ENCODE data around the gene CCDC187.

The CCDC187 gene

DNA sequence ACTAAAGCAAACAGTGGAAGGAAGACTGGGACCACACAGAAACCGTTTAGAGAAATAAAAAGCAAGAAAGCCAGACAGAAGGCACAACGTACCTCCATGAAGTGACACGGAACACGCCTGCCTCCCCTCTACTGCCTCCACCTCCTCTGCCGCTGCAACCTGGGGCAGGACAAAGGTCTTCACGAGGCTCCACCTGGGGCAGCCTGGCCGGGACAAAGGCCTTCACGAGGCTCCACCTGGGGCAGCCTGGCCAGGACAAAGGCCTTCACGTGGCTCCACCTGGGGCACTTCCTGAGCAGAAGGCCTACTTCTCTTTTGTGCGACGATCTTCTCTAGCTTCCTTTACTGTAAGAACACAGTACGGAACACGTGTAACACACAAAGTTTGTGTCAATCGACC, 70.0 kb downstream of the CCDC187 start:
- TF ChIP-seq, protein P1, sequence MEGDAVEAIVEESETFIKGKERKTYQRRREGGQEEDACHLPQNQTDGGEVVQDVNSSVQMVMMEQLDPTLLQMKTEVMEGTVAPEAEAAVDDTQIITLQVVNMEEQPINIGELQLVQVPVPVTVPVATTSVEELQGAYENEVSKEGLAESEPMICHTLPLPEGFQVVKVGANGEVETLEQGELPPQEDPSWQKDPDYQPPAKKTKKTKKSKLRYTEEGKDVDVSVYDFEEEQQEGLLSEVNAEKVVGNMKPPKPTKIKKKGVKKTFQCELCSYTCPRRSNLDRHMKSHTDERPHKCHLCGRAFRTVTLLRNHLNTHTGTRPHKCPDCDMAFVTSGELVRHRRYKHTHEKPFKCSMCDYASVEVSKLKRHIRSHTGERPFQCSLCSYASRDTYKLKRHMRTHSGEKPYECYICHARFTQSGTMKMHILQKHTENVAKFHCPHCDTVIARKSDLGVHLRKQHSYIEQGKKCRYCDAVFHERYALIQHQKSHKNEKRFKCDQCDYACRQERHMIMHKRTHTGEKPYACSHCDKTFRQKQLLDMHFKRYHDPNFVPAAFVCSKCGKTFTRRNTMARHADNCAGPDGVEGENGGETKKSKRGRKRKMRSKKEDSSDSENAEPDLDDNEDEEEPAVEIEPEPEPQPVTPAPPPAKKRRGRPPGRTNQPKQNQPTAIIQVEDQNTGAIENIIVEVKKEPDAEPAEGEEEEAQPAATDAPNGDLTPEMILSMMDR (IDR thresholded peaks at IDR 0.05; ENCODE audit: borderline replicate concordance, extremely low read depth, low read length, poor library complexity, severe bottlenecking): no peak
- no peak for TF ChIP-seq EZH2 (IDR thresholded peaks at IDR 0.05; ENCODE audit: borderline replicate concordance, low read depth, low read length, severe bottlenecking)
- ATAC-seq (ENCODE audit: insufficient read depth, low read depth): no peak
- Histone ChIP-seq H3K9me3 (ENCODE audit: insufficient read depth, low read length, severe bottlenecking) (no peaks in the 10 kb centered on the region), H3K4me2 (ENCODE audit: insufficient read depth, low read length) (no peak overlapping the region), H4K20me1 (ENCODE audit: insufficient read depth, low read length) (peaks cover 74% of the 10 kb centered on the region), H3K4me3 (ENCODE audit: low read depth in 1 of 2, low read length in 2 of 2) (no peak overlapping the region), H3K4me1 (ENCODE audit: insufficient read depth, low read length) (no peaks in the 10 kb centered on the region), H3K9ac (ENCODE audit: low read depth, low read length) (no peak overlapping the region), H3K36me3 (ENCODE audit: insufficient read depth, low read length) (peaks cover 50% of the 10 kb centered on the region), H3K27ac (ENCODE audit: low read length) (no peak overlapping the region), H3K79me2 (ENCODE audit: insufficient read depth, low read length) (peaks cover 43% of the 10 kb centered on the region), H3K27me3 (ENCODE audit: insufficient read depth, low read length, poor library complexity) (no peaks in the 10 kb centered on the region), H2AFZ (ENCODE audit: low read depth, low read length) (no peak overlapping the region)
- DNase-seq: no peak

DNA sequence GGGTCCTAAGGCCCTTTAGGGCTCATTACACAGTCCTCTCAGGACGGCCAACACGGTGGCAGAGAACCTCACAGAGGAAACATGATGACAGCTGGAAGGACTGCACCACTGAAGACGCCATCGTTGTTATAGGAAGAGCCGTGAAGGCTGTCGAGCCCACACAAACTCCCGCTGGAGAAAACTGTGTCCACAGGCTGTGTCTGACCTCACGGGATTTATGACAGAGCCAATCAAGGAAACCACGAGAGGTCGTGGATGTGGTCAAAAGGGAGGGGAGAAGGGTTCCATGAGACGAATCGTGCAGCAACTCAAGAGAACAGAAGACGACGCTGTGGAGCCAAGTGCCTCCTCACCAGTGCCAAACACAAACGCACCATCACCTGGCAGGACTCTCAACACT, 70.5 kb downstream of the CCDC187 start:
- Histone ChIP-seq H3K27me3 (ENCODE audit: insufficient read depth, low read length, poor library complexity) (no peaks in the 10 kb centered on the region), H2AFZ (ENCODE audit: low read depth, low read length) (no peak overlapping the region), H3K79me2 (ENCODE audit: insufficient read depth, low read length) (peaks cover 40% of the 10 kb centered on the region), H3K9ac (ENCODE audit: low read depth, low read length) (no peak overlapping the region), H3K9me3 (ENCODE audit: insufficient read depth, low read length, severe bottlenecking) (no peaks in the 10 kb centered on the region), H3K4me3 (ENCODE audit: low read depth in 1 of 2, low read length in 2 of 2) (no peak overlapping the region), H3K27ac (ENCODE audit: low read length) (no peak overlapping the region), H3K36me3 (ENCODE audit: insufficient read depth, low read length) (peaks cover 50% of the 10 kb centered on the region), H4K20me1 (ENCODE audit: insufficient read depth, low read length) (peaks cover 74% of the 10 kb centered on the region), H3K4me1 (ENCODE audit: insufficient read depth, low read length) (no peaks in the 10 kb centered on the region), H3K4me2 (ENCODE audit: insufficient read depth, low read length) (no peak overlapping the region)
- DNase-seq: no peak
- TF ChIP-seq, protein P1 (IDR thresholded peaks at IDR 0.05; ENCODE audit: borderline replicate concordance, extremely low read depth, low read length, poor library complexity, severe bottlenecking): no peak
- no peak for TF ChIP-seq EZH2 (IDR thresholded peaks at IDR 0.05; ENCODE audit: borderline replicate concordance, low read depth, low read length, severe bottlenecking)
- ATAC-seq (ENCODE audit: insufficient read depth, low read depth): no peak

DNA sequence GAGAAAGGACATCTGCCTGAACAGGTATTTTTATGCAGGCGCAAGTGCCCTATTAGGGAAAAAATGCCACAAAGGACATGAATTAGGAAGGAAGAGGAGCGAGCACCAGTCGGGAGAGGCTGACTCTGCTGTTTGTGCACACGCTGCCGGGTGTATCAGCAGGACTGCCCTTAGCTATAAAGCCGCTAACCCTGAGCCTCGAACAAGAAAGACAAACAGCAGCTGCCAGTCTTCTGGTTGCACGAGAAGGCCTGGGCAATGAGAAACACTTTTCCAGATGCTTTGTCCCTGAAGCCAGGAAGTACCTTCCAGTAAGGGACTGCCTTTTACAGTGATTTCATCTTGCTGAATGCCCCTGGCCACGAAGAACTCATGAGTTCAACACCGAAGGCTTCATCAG, 70.9 kb downstream of the CCDC187 start:
- Histone ChIP-seq H3K4me3 (ENCODE audit: low read depth in 1 of 2, low read length in 2 of 2) (no peak overlapping the region), H3K4me1 (ENCODE audit: insufficient read depth, low read length) (no peaks in the 10 kb centered on the region), H3K79me2 (ENCODE audit: insufficient read depth, low read length) (peaks cover 35% of the 10 kb centered on the region; the same call in 1 of the 2 replicates), H2AFZ (ENCODE audit: low read depth, low read length) (no peak overlapping the region), H4K20me1 (ENCODE audit: insufficient read depth, low read length) (peaks cover 69% of the 10 kb centered on the region), H3K9me3 (ENCODE audit: insufficient read depth, low read length, severe bottlenecking) (no peaks in the 10 kb centered on the region), H3K27ac (ENCODE audit: low read length) (no peak overlapping the region), H3K9ac (ENCODE audit: low read depth, low read length) (no peak overlapping the region), H3K27me3 (ENCODE audit: insufficient read depth, low read length, poor library complexity) (no peaks in the 10 kb centered on the region), H3K4me2 (ENCODE audit: insufficient read depth, low read length) (no peak overlapping the region), H3K36me3 (ENCODE audit: insufficient read depth, low read length) (peaks cover 49% of the 10 kb centered on the region)
- TF ChIP-seq EZH2 (IDR thresholded peaks at IDR 0.05; ENCODE audit: borderline replicate concordance, low read depth, low read length, severe bottlenecking): no peak
- TF ChIP-seq, protein P1 (IDR thresholded peaks at IDR 0.05; ENCODE audit: borderline replicate concordance, extremely low read depth, low read length, poor library complexity, severe bottlenecking): no peak
- DNase-seq (no peak), ATAC-seq (ENCODE audit: insufficient read depth, low read depth) (no peak)
